Osteocyte (in vitro differentiated cells): Measurements from ENCODE around the gene AIPL1. TPM values are rescaled to one million over a fixed set of nuclear protein-coding genes. Genes with fewer than 3 reads are reported as not detected.

ENCODE experiments used
- DNase-seq: peaks from one replicate; pipeline ENCODE4 v3.0.0; 2021; ENCODE audit warnings: mixed read lengths; ENCODE audit not compliant: unreplicated experiment; ENCODE audit errors: extremely low spot score
- H3K27ac Mint-ChIP-seq: one replicate; pipeline ENCODE4 v1.8.0; 2021; ENCODE audit warnings: mild to moderate bottlenecking, mixed read lengths; ENCODE audit not compliant: unreplicated experiment
- H3K27me3 Mint-ChIP-seq: one replicate; pipeline ENCODE4 v1.8.0; 2021; ENCODE audit warnings: mixed read lengths; ENCODE audit not compliant: unreplicated experiment
- H3K36me3 Mint-ChIP-seq: one replicate; pipeline ENCODE4 v1.8.0; 2021; ENCODE audit warnings: mixed read lengths; ENCODE audit not compliant: unreplicated experiment
- H3K4me1 Mint-ChIP-seq: one replicate; pipeline ENCODE4 v1.8.0; 2021; ENCODE audit warnings: mixed read lengths; ENCODE audit not compliant: unreplicated experiment
- H3K4me3 Mint-ChIP-seq: one replicate; pipeline ENCODE4 v1.8.0; 2021; ENCODE audit warnings: mild to moderate bottlenecking, moderate library complexity, mixed read lengths; ENCODE audit not compliant: unreplicated experiment
- H3K9me3 Mint-ChIP-seq: one replicate; pipeline ENCODE4 v1.8.0; 2021; ENCODE audit warnings: mixed read lengths; ENCODE audit not compliant: unreplicated experiment
- total RNA-seq: library from RNA; stranded (reverse); gene quantifications from 2 replicates; pipeline ENCODE4 v1.2.1, GENCODE V29; 2021
- TF ChIP-seq, protein P1 (sequence below): fragments of 200-600 bp; sonication (generic); IDR thresholded peaks from 2 replicates; pipeline ENCODE4 v1.5.0; 2021; ENCODE audit warnings: antibody characterized with exemption, mild to moderate bottlenecking, moderate library complexity

AIPL1 gene
- total RNA-seq, 1 donor from 2014 or later, result not detected

DNA sequence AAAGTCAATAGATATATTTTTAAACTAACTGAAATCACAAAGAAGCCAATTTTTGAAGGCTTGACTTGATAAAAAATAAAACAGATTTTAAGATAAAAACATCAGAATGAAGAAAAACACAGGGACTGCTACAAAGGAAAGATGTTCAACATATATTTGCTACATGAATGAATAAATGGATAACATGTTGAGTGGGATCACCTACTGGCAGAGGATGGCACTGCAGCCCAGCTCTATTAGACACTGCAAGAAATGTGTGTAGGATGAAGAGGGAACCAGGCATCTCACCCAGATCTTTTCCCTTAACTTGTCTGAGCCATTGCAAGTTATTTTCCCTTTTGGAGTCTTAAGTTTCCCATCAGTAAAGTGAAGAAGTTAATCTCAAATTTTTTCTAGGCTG is 4.2 kb downstream of the AIPL1 start:
- Mint-ChIP-seq H3K27me3 (no peaks in the 10 kb centered on the region), H3K9me3 (peaks cover 3% of the 10 kb centered on the region), H3K4me1 (peaks cover 5% of the 10 kb centered on the region), H3K27ac (no peak overlapping the region), H3K36me3 (no peaks in the 10 kb centered on the region), H3K4me3 (no peak overlapping the region)
- no peak for DNase-seq
- TF ChIP-seq, protein P1, sequence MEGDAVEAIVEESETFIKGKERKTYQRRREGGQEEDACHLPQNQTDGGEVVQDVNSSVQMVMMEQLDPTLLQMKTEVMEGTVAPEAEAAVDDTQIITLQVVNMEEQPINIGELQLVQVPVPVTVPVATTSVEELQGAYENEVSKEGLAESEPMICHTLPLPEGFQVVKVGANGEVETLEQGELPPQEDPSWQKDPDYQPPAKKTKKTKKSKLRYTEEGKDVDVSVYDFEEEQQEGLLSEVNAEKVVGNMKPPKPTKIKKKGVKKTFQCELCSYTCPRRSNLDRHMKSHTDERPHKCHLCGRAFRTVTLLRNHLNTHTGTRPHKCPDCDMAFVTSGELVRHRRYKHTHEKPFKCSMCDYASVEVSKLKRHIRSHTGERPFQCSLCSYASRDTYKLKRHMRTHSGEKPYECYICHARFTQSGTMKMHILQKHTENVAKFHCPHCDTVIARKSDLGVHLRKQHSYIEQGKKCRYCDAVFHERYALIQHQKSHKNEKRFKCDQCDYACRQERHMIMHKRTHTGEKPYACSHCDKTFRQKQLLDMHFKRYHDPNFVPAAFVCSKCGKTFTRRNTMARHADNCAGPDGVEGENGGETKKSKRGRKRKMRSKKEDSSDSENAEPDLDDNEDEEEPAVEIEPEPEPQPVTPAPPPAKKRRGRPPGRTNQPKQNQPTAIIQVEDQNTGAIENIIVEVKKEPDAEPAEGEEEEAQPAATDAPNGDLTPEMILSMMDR, result peak; percentile 27

DNA sequence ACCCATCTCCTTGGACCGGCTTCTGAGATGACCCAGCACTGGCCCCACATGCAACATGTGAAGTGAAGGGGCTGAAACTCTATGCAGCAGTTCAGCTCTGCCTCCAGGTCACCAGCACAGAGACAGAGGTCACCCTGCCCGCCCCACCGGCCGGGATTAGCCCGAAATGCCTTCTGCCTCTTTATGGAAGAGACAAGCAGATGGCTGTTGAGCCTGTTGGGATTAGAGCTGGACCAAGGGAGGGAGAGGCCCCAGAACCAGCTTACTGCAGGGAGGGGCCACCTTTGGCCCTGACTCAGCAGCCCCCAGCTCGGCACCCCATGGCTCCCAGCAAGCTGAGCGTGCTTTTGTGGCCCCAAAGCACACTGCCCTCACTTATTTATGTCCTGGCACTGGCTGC is 5.7 kb downstream of the AIPL1 start:
- TF ChIP-seq, protein P1, result no peak
- no peaks in the 10 kb centered on the region for H3K36me3 Mint-ChIP-seq
- H3K27me3 Mint-ChIP-seq, result no peaks in the 10 kb centered on the region
- H3K9me3 Mint-ChIP-seq, result peaks cover 3% of the 10 kb centered on the region
- no peak overlapping the region for H3K4me3 Mint-ChIP-seq
- H3K4me1 Mint-ChIP-seq, result peaks cover 5% of the 10 kb centered on the region
- no peak for DNase-seq
- no peak overlapping the region for H3K27ac Mint-ChIP-seq

DNA sequence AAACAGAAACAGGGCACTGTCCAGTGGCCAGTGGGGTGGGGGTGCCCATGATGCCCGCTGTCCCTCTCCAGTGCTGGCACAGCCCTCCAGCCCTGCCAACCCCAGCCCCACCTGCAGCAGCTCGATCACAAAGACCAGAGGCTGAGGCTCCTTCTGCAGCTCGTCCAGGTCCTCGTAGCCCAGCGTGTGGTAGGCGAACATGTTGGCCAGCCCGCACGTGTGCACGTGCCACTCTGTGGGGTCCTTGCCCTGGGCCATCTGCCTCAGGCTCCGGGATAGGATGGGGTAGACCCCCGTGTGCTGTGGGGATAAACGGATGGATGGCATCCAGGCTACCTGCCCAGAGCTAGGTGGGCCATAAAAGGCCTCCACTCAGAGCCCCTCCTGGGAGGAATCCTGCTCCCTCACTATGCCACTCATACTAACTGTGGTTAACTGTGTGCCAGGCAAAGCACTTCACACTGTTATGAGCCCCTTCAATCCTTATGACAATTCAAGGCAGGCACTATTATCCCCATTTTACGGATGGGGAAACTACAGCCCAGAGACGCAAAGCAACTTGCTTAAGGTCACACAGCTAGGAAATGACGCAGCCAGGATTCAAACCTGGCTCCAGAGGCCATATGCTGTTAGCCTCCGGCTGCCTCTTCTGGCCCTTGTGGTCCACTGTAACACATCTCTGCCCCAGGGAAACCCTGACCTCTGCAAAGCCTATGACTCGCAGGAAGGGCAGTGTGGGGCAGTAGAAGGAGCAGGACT is 6.5 kb downstream of the AIPL1 start:
- no peak overlapping the region for H3K4me3 Mint-ChIP-seq
- peaks cover 4% of the 10 kb centered on the region for H3K27me3 Mint-ChIP-seq
- TF ChIP-seq, protein P1, result no peak
- no peak overlapping the region for H3K27ac Mint-ChIP-seq
- no peaks in the 10 kb centered on the region for H3K36me3 Mint-ChIP-seq
- H3K9me3 Mint-ChIP-seq, result peaks cover 3% of the 10 kb centered on the region
- no peak for DNase-seq
- peaks cover 5% of the 10 kb centered on the region for H3K4me1 Mint-ChIP-seq

DNA sequence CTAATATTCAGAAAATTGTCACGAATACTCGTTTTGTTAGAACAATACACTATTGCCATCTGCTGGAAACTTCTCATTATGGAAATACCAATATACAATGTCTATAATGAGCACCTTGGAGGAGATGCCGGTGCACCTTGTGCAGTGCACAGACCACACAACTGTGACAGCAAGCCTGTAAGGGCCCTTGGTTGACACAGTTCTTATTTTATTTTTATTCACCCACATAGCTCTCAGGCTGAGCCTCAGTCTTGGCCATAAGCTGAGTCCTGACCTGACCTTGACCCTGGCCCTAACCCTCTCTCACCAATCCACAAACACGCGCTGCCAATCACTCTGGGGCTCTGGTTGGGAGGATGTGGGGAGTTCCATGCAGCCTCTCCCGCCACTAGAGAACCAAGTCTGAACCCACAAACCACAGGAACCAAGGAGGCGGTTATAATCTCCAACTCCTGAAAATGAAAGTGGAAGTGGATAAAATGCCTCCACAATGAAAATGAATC is 7.6 kb downstream of the AIPL1 start:
- no peak for DNase-seq
- Mint-ChIP-seq H3K27ac (no peak overlapping the region), H3K4me3 (no peak overlapping the region)

More for the DNA sequence above, 7.6 kb downstream of the AIPL1 start:
- H3K9me3 Mint-ChIP-seq, result peaks cover 3% of the 10 kb centered on the region
- no peaks in the 10 kb centered on the region for H3K36me3 Mint-ChIP-seq
- TF ChIP-seq, protein P1, result peak; percentile 16
- peaks cover 4% of the 10 kb centered on the region for H3K27me3 Mint-ChIP-seq
- peaks cover 5% of the 10 kb centered on the region for H3K4me1 Mint-ChIP-seq
